ENCODE results near the gene SLC39A11.

SLC39A11 gene

GRCh38 chr17:72952220-72952619, 140.3 kb downstream of the SLC39A11 start:
- no peak for DNase-seq
- no peaks in the 10 kb centered on the region for H3K9me2 ChIP-seq (replicated peaks; ENCODE audit: insufficient read depth, low read length)
- no peaks in the 10 kb centered on the region for H3K4me1 ChIP-seq (ENCODE audit: low read length)

GRCh38 chr17:72950242-72950931, 142.1 kb downstream of the SLC39A11 start:
- H4K20me1 ChIP-seq (ENCODE audit: insufficient read depth, low read length), result no peaks in the 10 kb centered on the region
- H2AFZ ChIP-seq (ENCODE audit: low read length), result no peak overlapping the region
- no peak overlapping the region for H3K27ac ChIP-seq (ENCODE audit: low read length)
- no peaks in the 10 kb centered on the region for H3K79me2 ChIP-seq (ENCODE audit: low read length)
- TF ChIP-seq EZH2 (optimal IDR thresholded peaks at IDR 0.05; ENCODE audit: low read depth, low read length) (no peak), EZH2phosphoT487 (IDR thresholded peaks at IDR 0.05; ENCODE audit: low read length) (no peak), CTCF (IDR thresholded peaks at IDR 0.05; ENCODE audit: low read length) (no peak)
- no peak overlapping the region for H3K4me3 ChIP-seq (ENCODE audit: low read length)
- no peaks in the 10 kb centered on the region for H3K36me3 ChIP-seq (replicated peaks; ENCODE audit: insufficient read depth, low read length)
- no peaks in the 10 kb centered on the region for H3K27me3 ChIP-seq (replicated peaks; ENCODE audit: insufficient read depth, low read length)
- no peaks in the 10 kb centered on the region for H3K9me2 ChIP-seq (replicated peaks; ENCODE audit: insufficient read depth, low read length)
- no peaks in the 10 kb centered on the region for H3F3A ChIP-seq (ENCODE audit: insufficient read depth, low read length)
- no peak overlapping the region for H3K4me2 ChIP-seq (ENCODE audit: low read depth, low read length)
- H3K9me3 ChIP-seq (replicated peaks; ENCODE audit: insufficient read depth, low read length), result no peaks in the 10 kb centered on the region
- no peak overlapping the region for H3K9ac ChIP-seq (ENCODE audit: low read length)
- H3K4me1 ChIP-seq (ENCODE audit: low read length), result no peaks in the 10 kb centered on the region
- no peak for DNase-seq

More at GRCh38 chr17:72952220-72952619, 140.3 kb downstream of the SLC39A11 start:
- H3K27ac ChIP-seq (ENCODE audit: low read length), result no peak overlapping the region
- no peaks in the 10 kb centered on the region for H3K27me3 ChIP-seq (replicated peaks; ENCODE audit: insufficient read depth, low read length)
- H2AFZ ChIP-seq (ENCODE audit: low read length), result no peak overlapping the region
- no peaks in the 10 kb centered on the region for H3K9me3 ChIP-seq (replicated peaks; ENCODE audit: insufficient read depth, low read length)
- no peaks in the 10 kb centered on the region for H3K36me3 ChIP-seq (replicated peaks; ENCODE audit: insufficient read depth, low read length)
- no peak overlapping the region for H3K4me3 ChIP-seq (ENCODE audit: low read length)
- H3K4me2 ChIP-seq (ENCODE audit: low read depth, low read length), result no peak overlapping the region
- no peaks in the 10 kb centered on the region for H3F3A ChIP-seq (ENCODE audit: insufficient read depth, low read length)
- no peaks in the 10 kb centered on the region for H3K79me2 ChIP-seq (ENCODE audit: low read length)
- no peak for TF ChIP-seq EZH2 (optimal IDR thresholded peaks at IDR 0.05; ENCODE audit: low read depth, low read length)
- no peak for TF ChIP-seq CTCF (IDR thresholded peaks at IDR 0.05; ENCODE audit: low read length)
- TF ChIP-seq EZH2phosphoT487 (IDR thresholded peaks at IDR 0.05; ENCODE audit: low read length), result no peak
- no peak overlapping the region for H3K9ac ChIP-seq (ENCODE audit: low read length)
- no peaks in the 10 kb centered on the region for H4K20me1 ChIP-seq (ENCODE audit: insufficient read depth, low read length)

- no peaks in the 10 kb centered on the region for H3K79me2 ChIP-seq (ENCODE audit: low read length)
- H2AFZ ChIP-seq (ENCODE audit: low read length), result no peak overlapping the region
- no peaks in the 10 kb centered on the region for H3K9me2 ChIP-seq (replicated peaks; ENCODE audit: insufficient read depth, low read length)
- H3K27me3 ChIP-seq (replicated peaks; ENCODE audit: insufficient read depth, low read length), result no peaks in the 10 kb centered on the region
- H3K27ac ChIP-seq (ENCODE audit: low read length), result no peak overlapping the region
- H3K9me3 ChIP-seq (replicated peaks; ENCODE audit: insufficient read depth, low read length), result no peaks in the 10 kb centered on the region
- no peak overlapping the region for H3K9ac ChIP-seq (ENCODE audit: low read length)
- DNase-seq, result no peak
- no peak overlapping the region for H3K4me3 ChIP-seq (ENCODE audit: low read length)
- H3K4me1 ChIP-seq (ENCODE audit: low read length), result no peaks in the 10 kb centered on the region
- TF ChIP-seq CTCF (IDR thresholded peaks at IDR 0.05; ENCODE audit: low read length) (no peak), EZH2phosphoT487 (IDR thresholded peaks at IDR 0.05; ENCODE audit: low read length) (no peak), EZH2 (optimal IDR thresholded peaks at IDR 0.05; ENCODE audit: low read depth, low read length) (no peak)
- H3K4me2 ChIP-seq (ENCODE audit: low read depth, low read length), result no peak overlapping the region
- no peaks in the 10 kb centered on the region for H3F3A ChIP-seq (ENCODE audit: insufficient read depth, low read length)
- no peaks in the 10 kb centered on the region for H4K20me1 ChIP-seq (ENCODE audit: insufficient read depth, low read length)
- no peaks in the 10 kb centered on the region for H3K36me3 ChIP-seq (replicated peaks; ENCODE audit: insufficient read depth, low read length)
These were observed 144.4 kb downstream of the SLC39A11 start for GRCh38 chr17:72948115-72948514.

Data from MM.1S (cell line).